HG03196 (cell line): ENCODE data around the gene SPECC1.
"Not testable (repeated sequence)": the region's sequence is repeated elsewhere in the genome, so short reads cannot be mapped to it uniquely, and the experiment has no call there.

Experiments used
- ATAC-seq: cut with Tn5 transposase; IDR thresholded peaks from one replicate; pipeline ENCODE4 v1.9.1; 2021; ENCODE audit not compliant: unreplicated experiment

SPECC1 gene

DNA sequence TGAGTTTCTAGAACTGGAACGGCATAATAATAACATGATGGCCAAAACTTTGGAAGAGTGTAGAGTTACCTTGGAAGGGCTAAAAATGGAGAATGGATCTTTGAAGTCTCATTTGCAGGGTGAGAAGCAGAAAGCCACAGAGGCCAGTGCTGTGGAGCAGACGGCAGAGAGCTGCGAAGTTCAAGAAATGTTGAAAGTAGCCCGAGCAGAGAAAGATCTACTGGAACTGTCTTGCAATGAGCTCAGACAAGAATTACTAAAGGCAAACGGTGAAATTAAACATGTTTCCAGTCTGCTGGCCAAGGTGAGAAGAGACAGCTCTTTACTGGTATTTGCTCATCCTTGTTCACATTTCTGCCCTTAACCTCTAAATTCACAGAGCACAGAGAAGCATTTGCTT, 196.4 kb downstream of the SPECC1 start:
- no peak for ATAC-seq

GRCh38 chr17:20206068-20206467, 196.9 kb downstream of the SPECC1 start:
- no peak for ATAC-seq

DNA sequence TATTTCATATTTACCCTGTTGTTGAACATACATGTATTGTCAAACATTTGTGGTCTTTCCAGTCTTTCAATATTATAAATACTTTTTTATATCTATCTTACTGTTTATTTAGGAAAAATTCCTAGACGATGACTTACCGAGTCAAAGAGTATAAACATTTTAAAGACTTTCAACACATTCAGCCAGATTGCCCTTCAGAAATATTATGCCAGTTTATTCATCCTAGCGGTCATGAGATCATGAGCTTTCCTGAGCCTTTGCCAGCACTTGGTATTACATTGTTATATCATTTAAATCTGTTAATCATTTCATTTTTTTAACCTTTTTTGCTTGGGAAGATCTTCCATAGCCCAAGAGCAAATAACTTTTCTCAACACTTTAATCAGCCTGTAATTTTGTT, 197.4 kb downstream of the SPECC1 start:
- no peak for ATAC-seq

DNA sequence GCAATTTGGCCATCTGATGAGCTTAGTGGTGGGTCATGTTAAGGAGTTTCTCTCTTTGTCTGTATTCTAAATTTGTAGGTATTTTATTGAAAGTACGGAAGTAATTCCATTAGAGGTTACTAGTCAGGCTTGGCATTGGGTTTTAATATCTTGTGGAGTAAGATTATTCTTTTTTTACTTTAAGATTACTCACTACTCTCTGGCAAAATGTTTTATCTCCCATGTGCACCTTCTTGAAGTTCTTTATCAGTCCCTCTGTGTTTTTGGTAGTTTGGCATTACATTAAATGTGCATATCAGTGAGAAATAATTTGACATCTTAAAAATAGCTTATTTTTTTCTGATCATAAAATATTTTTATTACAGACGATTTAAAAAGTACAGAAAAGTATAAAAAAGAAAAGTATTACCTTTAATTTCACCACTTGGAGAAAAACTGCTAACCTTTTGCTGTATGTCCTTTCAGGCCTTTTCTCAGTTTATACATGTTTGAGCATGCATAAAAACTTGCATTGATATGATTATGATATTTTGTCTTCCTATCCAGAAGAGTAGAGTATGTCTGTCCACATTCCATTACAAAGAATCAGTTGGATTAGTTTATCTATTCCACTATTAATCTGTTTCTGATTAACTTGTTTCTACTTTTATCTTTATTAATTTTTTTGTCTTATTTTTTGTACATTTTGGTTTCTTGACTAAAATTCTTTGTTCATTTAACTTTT, 198.3 kb downstream of the SPECC1 start:
- no peak for ATAC-seq

- no peak for ATAC-seq
Observed at GRCh38 chr17:20208717-20209116, 199.6 kb downstream of the SPECC1 start.

DNA sequence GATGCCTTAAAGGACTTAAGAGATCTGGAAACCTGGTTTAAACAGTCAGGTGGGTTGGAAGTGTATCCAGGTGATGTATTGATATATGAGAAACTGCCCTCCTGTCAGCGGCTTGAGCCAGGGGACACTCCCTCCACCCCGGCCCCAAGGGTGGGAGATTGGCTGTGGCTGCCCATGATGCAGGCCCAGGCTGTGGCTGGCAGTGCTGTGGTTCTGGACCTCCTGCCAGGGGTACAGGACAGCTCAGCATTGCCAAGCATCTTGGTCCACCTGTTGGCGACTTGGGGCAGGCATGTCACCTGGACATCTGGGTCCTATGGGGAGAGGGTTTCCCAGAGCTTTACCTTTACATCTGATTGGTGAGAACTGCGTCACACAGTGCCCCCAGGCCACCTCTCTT, 201.0 kb downstream of the SPECC1 start:
- no peak for ATAC-seq

DNA sequence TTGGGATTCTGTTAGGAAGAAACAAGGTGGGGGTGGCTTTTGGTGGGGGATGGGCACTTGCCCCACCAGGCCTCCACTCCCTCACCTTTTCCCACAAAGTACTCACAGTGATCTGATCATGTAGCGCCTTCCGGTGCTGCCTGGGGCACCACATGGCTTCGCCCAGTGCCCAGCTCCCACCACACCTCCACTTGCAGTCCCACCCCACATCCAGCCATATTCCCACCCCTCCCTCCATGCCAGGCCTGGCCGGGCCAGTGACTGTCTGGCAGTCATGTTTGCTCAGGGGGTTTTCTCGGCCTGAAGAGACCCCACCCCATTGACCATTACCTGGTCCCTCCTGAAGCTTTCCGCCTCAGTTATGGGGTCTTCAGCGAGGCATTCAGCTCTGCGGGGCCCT, 201.5 kb downstream of the SPECC1 start:
- no peak for ATAC-seq

DNA sequence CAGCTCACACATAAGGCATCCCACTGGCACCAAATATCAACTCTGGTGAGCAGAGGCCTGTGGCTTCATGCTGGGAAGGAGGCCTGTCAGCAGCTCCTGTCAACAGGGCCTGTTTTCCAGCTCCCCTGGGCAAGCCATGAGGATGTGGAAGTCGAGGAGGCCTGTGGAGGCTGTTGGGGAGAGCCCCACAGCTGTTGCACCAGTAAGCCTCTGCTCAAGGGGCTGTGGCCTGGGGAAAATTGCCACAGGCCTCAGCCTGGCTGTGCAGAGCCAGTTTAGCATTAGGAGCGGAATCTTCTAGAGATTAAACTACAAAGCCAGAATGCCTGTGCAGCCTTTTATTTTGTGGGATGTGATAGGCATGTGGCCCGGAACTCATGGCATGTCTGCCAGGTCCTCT, 202.1 kb downstream of the SPECC1 start:
- ATAC-seq = no peak

DNA sequence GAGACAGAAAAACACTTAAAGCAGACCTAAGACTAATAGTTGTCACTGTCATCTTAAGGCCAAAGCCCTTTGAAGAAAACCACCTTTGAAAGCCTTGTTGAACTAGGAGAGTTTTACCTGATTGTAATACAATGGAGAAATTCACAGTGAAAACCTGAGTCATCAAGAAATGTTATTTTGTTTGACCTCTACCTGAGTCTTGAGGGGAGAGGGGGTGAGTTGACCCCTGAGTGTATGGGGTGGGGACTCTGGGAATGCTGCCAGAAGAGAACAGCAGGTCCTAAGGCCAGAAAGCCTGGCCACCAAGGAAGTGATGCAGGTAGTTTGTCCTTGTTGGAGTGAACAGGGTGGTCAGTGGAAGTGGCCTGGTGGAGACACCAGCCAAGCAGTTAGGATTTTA, 204.3 kb downstream of the SPECC1 start:
- ATAC-seq = no peak

GRCh38 chr17:20214794-20215193, 205.6 kb downstream of the SPECC1 start:
- ATAC-seq = no peak

GRCh38 chr17:20216154-20216815, 207.1 kb downstream of the SPECC1 start:
- no peak for ATAC-seq

DNA sequence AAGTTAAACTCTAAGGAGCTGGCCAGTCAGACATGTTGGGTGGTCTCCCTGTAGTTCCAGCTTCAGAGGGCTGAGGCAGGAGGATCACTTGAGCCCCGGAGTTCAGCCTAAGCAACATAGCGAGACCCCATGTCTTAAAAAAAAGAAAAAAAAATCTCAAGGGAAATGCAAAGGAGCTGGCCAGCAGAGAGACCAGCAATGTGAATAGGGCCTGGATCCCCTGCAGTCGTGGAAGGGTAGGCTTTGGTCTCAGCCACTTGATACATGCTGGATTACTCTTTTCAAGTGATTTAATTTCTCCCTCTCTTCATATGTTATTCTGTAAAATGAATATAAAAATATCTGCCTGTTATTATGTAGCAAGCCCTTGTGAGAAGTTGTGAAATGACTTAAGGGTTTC, 207.7 kb downstream of the SPECC1 start:
- ATAC-seq = no peak

DNA sequence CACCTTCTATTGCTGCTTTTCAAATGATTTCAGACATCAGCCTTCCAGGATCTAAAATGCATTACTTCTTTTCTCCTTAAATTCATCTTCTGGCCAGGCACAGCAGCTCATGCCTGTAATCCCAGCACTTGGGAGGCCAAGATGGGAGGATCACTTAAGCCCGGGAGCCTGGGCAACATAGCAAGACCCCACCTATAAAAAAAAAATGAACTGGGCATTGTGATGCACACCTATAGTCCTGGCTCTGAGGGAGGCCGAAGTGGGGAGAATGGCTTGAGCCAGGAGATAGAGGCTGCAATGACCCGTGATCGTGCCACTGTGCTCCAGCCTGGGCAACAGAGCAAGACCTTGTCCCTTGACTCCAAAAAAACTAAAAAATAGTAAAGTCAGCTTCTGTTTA, 208.5 kb downstream of the SPECC1 start:
- no peak for ATAC-seq

GRCh38 chr17:20218272-20218671, 209.1 kb downstream of the SPECC1 start:
- no peak for ATAC-seq

GRCh38 chr17:20223808-20224328, 214.7 kb downstream of the SPECC1 start:
- ATAC-seq = no peak

DNA sequence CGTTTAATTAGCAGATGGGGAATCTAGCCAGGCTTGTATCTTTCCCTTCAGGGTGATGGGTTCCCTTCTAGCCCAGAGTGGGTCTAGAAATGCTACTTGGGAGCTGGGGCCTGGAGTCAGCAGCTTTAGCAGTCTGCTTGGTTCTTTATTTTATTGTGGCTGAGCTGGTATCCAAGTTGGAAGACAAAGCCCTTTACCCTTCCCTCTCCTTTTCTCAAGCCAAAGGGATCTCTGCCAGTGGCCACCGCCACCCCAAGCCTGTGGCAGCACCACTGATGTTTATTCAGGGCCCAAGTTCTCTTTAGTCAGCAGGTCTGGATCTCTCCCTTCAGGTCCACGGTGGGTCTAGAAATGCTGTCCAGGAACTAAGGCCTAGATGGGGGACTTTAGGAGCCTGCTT, 215.2 kb downstream of the SPECC1 start:
- ATAC-seq = no peak

GRCh38 chr17:20225162-20226115, 216.3 kb downstream of the SPECC1 start:
- ATAC-seq = no peak

- ATAC-seq = no peak
Observed at GRCh38 chr17:20226814-20227482, 217.8 kb downstream of the SPECC1 start.

DNA sequence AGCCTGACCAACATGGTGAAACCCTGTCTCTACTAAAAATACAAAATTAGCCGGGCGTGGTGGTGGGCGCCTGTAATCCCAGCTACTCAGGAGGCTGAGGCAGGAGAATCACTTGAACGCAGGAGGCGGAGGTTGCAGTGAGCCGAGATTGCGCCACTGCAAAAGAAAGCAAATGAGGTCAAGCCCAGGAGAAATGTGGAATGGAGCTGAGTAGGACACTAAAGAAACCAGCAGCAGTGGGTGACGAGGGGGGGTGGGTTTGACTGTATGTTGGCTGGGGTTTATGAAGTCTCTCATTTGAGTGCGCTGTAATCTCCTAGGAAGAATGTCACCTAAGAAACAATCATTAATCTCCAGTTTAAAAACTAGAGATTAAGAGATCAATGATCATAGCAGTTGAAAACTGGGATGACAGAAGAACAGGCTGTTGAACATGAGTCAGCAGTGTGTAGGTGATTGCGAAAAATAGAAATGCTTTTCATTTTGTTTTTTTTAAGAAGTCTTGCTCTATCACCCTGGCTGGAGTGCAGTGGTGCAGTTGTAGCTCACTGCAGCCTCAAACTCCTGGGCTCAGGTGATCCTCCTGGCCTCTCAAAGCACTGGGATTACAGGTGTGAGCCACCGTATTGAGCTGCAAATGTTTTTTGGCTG, 218.7 kb downstream of the SPECC1 start:
- not testable (repeated sequence) for ATAC-seq

DNA sequence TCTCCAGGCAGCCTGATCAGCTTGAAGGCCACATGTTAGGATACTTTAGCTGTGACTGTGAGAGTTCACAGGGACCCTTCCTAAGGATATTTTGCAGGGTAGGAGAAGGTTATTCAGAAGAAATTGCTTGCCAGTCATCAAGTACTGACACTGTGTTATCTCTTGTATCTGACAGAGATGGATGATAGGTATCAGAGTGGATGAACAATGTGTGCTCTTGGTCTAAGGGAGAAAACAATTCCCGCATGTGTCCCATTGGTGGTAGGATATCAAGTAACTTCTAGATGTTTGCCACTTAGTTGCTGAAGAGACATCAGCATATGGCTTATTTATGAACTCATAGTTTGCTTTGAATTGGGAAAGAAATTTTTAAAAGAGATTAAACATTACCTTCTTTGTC, 219.3 kb downstream of the SPECC1 start:
- ATAC-seq = no peak
